GM12865 (cell line): Measurements from ENCODE around the gene NDUFS8.

Source experiments
- DNase-seq: peaks from one replicate; pipeline ENCODE4 v3.0.0; 2010; ENCODE audit warnings: low read depth
- H3K4me3 ChIP-seq: 2 replicates; pipeline ENCODE4 v1.5.1; 2011; ENCODE audit warnings: mild to moderate bottlenecking, low read depth, low read length, control low read depth
- CTCF ChIP-seq: IDR thresholded peaks from 2 replicates; pipeline ENCODE4 v1.5.1; 2011; ENCODE audit warnings: low read length, control low read depth, low read depth, inconsistent platforms; ENCODE audit not compliant: insufficient read depth; ENCODE audit errors: missing control alignments

NDUFS8 gene

GRCh38 chr11:68083517-68083916, 53.0 kb downstream of the NDUFS8 start:
- H3K4me3 ChIP-seq = no peak overlapping the region
- TF ChIP-seq CTCF = no peak
- DNase-seq = no peak
